NT2/D1 (cell line): ENCODE results near the gene ABCA1.

Experiments
- DNase-seq: peaks from one replicate; pipeline ENCODE4 v3.0.0-alpha.2; 2011; ENCODE audit warnings: low read depth, low spot score
- H3K27me3 ChIP-seq: 2 replicates; pipeline ENCODE4 v1.6.0; 2011; ENCODE audit warnings: mild to moderate bottlenecking; ENCODE audit not compliant: insufficient read length, insufficient read depth
- H3K36me3 ChIP-seq: 2 replicates; pipeline ENCODE4 v1.6.1; 2011; ENCODE audit warnings: mild to moderate bottlenecking, low read length, mixed read lengths; ENCODE audit not compliant: insufficient read depth, insufficient read length
- H3K4me1 ChIP-seq: 2 replicates; pipeline ENCODE4 v1.5.1; 2011; ENCODE audit not compliant: insufficient read depth, insufficient read length
- H3K4me3 ChIP-seq: 2 replicates; pipeline ENCODE4 v1.5.1; 2011; ENCODE audit warnings: low read depth; ENCODE audit not compliant: insufficient read length
- H3K9ac ChIP-seq: 2 replicates; pipeline ENCODE4 v1.6.0; 2011; ENCODE audit warnings: low read depth; ENCODE audit not compliant: insufficient read length
- H3K9me3 ChIP-seq: 2 replicates; pipeline ENCODE4 v1.5.1; 2011; ENCODE audit warnings: mild to moderate bottlenecking, low read length; ENCODE audit not compliant: insufficient read depth
- SUZ12 ChIP-seq: IDR thresholded peaks from 2 replicates; pipeline ENCODE4 v1.6.1; 2011; ENCODE audit not compliant: insufficient read length, insufficient read depth; ENCODE audit errors: extremely low read depth
- YY1 ChIP-seq: IDR thresholded peaks from 2 replicates; pipeline ENCODE4 v1.6.1; 2011; ENCODE audit not compliant: insufficient read length, insufficient read depth
- ZNF274 ChIP-seq: IDR thresholded peaks from 2 replicates; pipeline ENCODE4 v1.6.1; 2011; ENCODE audit warnings: mild to moderate bottlenecking, low read depth, low read length

The ABCA1 gene

GRCh38 chr9:104864675-104865104 lies 63.3 kb downstream of the ABCA1 start:
- H3K36me3 ChIP-seq = peaks cover 2% of the 10 kb centered on the region
- no peaks in the 10 kb centered on the region for H3K9me3 ChIP-seq
- H3K9ac ChIP-seq = no peak overlapping the region
- no peak for TF ChIP-seq YY1
- no peak for TF ChIP-seq SUZ12
- no peak for TF ChIP-seq ZNF274
- peaks cover 13% of the 10 kb centered on the region for H3K4me1 ChIP-seq
- no peak for DNase-seq
- no peak overlapping the region for H3K4me3 ChIP-seq
- H3K27me3 ChIP-seq = no peaks in the 10 kb centered on the region

- TF ChIP-seq YY1 = no peak
- TF ChIP-seq ZNF274 = no peak
- TF ChIP-seq SUZ12 = no peak
- H3K9ac ChIP-seq = no peak overlapping the region
- no peaks in the 10 kb centered on the region for H3K9me3 ChIP-seq
- no peaks in the 10 kb centered on the region for H3K27me3 ChIP-seq
- no peak for DNase-seq
- peaks cover 2% of the 10 kb centered on the region for H3K36me3 ChIP-seq
- H3K4me1 ChIP-seq = peaks cover 10% of the 10 kb centered on the region
- H3K4me3 ChIP-seq = no peak overlapping the region
Observed at GRCh38 chr9:104863180-104863883, 64.6 kb downstream of the ABCA1 start.

- H3K4me1 ChIP-seq = peaks cover 10% of the 10 kb centered on the region
- no peak for DNase-seq
- peaks cover 2% of the 10 kb centered on the region for H3K36me3 ChIP-seq
- no peak overlapping the region for H3K9ac ChIP-seq
- no peaks in the 10 kb centered on the region for H3K9me3 ChIP-seq
- H3K27me3 ChIP-seq = no peaks in the 10 kb centered on the region
- H3K4me3 ChIP-seq = no peak overlapping the region
- no peak for TF ChIP-seq SUZ12
- TF ChIP-seq ZNF274 = no peak
- TF ChIP-seq YY1 = no peak
Observed at GRCh38 chr9:104861397-104861796, 66.6 kb downstream of the ABCA1 start.

- H3K9me3 ChIP-seq = no peaks in the 10 kb centered on the region
- no peak for DNase-seq
- TF ChIP-seq YY1 (no peak), ZNF274 (no peak), SUZ12 (no peak)
- H3K4me3 ChIP-seq = no peak overlapping the region
- H3K27me3 ChIP-seq = no peaks in the 10 kb centered on the region
- H3K9ac ChIP-seq = no peak overlapping the region
- peaks cover 2% of the 10 kb centered on the region for H3K36me3 ChIP-seq
- H3K4me1 ChIP-seq = peaks cover 12% of the 10 kb centered on the region
Observed at GRCh38 chr9:104860263-104860662, 67.7 kb downstream of the ABCA1 start.

GRCh38 chr9:104858846-104859245 lies 69.1 kb downstream of the ABCA1 start:
- TF ChIP-seq SUZ12 (no peak), ZNF274 (no peak), YY1 (no peak)
- Histone ChIP-seq H3K9ac (no peak overlapping the region), H3K9me3 (no peaks in the 10 kb centered on the region), H3K4me1 (peaks cover 2% of the 10 kb centered on the region), H3K36me3 (peaks cover 2% of the 10 kb centered on the region), H3K27me3 (no peaks in the 10 kb centered on the region), H3K4me3 (no peak overlapping the region)
- no peak for DNase-seq

- peaks cover 2% of the 10 kb centered on the region for H3K36me3 ChIP-seq
- DNase-seq = no peak
- H3K4me3 ChIP-seq = no peak overlapping the region
- H3K4me1 ChIP-seq = peaks cover 2% of the 10 kb centered on the region
- TF ChIP-seq YY1 (no peak), SUZ12 (no peak), ZNF274 (no peak)
- no peaks in the 10 kb centered on the region for H3K9me3 ChIP-seq
- H3K27me3 ChIP-seq = no peaks in the 10 kb centered on the region
- no peak overlapping the region for H3K9ac ChIP-seq
Observed at GRCh38 chr9:104858271-104858670, 69.7 kb downstream of the ABCA1 start.

- Histone ChIP-seq H3K4me1 (peaks cover 2% of the 10 kb centered on the region), H3K9ac (no peak overlapping the region), H3K4me3 (no peak overlapping the region), H3K27me3 (no peaks in the 10 kb centered on the region), H3K36me3 (peaks cover 1% of the 10 kb centered on the region), H3K9me3 (no peaks in the 10 kb centered on the region)
- TF ChIP-seq ZNF274 = no peak
- no peak for TF ChIP-seq SUZ12
- no peak for TF ChIP-seq YY1
- no peak for DNase-seq
Observed at GRCh38 chr9:104856413-104856941, 71.5 kb downstream of the ABCA1 start.
